Activated T-helper 1 cell treated with anti-CD3 and anti-CD28 coated beads, Interleukin-12 subunit alpha, Interleukin-12 subunit beta, Interleukin-2, Interleukin-4 antibody, amounts not matched to agents 30 ng/mL and 10 ng/mL and 1 ng/mL, durations not matched to agents 14 hours and 24 hours and 36 hours (primary cell): ENCODE data around the gene MAB21L3. TPM values are rescaled to one million over a fixed set of nuclear protein-coding genes. Genes with fewer than 3 reads are reported as not detected.

Experiments
- DNase-seq: peaks from one replicate; pipeline ENCODE4 v3.0.0; 2021; ENCODE audit warnings: low spot score
- H3K27ac Mint-ChIP-seq: one replicate; pipeline ENCODE4 v1.8.0; 2021; ENCODE audit warnings: mild to moderate bottlenecking, mixed read lengths
- H3K27me3 Mint-ChIP-seq: one replicate; pipeline ENCODE4 v1.8.0; 2022; ENCODE audit warnings: mild to moderate bottlenecking, moderate library complexity, mixed read lengths; ENCODE audit not compliant: insufficient read depth
- H3K36me3 Mint-ChIP-seq: one replicate; pipeline ENCODE4 v1.8.0; 2021; ENCODE audit warnings: low read depth, mixed read lengths
- H3K4me1 Mint-ChIP-seq: one replicate; pipeline ENCODE4 v1.8.0; 2021; ENCODE audit warnings: low read depth, mixed read lengths
- H3K4me3 Mint-ChIP-seq: one replicate; pipeline ENCODE4 v1.8.0; 2021; ENCODE audit warnings: mild to moderate bottlenecking, moderate library complexity, mixed read lengths
- H3K9me3 Mint-ChIP-seq: one replicate; pipeline ENCODE4 v1.8.0; 2021; ENCODE audit warnings: mixed read lengths
- intact Hi-C: fragments of 100-400 bp; cut with micrococcal nuclease; formaldehyde crosslinking; loops from one replicate; pipeline ENCODE4 v1.15.1; 2024
- total RNA-seq: library from RNA; stranded (reverse); gene quantifications from 2 replicates; pipeline ENCODE4 v1.2.3, GENCODE V29; 2022

Gene MAB21L3
- total RNA-seq, 1 donor from 2014 or later: not detected

DNA sequence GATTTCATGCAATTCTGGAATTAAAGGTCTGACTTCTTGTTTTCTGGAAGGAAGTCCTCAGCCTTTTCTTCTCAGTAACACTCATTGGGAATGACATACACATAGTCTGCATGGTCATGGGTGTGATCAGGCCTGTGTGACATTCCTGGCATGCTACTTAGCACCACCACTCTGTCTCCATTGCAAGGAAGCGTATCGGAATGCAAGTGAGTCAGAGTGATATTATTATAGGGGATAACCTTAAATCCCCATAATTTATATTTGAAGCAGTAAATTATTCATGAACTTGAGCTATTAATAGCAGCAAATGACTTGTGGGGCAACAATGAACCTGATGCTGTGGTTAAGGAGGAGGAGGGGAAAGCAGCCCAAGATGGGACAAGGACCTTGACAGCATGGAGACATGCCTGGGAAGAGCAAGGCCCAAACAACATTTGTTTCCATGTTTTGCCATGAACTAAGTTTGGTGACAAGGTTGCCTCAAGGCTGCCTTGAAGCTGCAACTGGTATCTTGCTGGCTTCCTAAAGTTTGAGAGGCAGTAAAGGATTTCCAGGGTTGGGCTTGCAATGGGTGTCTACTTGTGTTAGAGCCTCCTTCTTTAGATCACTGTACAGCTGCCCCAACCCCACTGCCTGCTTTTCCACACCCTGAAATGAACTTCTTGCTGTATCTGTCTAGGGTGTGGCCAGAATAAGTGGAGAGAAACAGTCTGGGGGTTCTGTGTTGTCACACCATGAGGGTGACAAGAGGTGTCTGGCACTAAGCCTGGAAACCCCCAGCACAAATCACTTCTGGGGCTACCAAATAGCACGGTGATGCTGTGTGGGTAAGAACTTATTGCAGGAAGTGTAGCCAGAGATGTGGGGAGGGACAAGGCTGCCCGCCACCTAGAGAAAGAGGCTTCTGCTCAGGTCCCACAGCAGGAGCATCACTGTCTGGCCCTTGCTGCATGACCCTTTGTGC lies 4.6 kb downstream of the MAB21L3 start:
- no peak overlapping the region for H3K27ac Mint-ChIP-seq
- H3K4me1 Mint-ChIP-seq: no peaks in the 10 kb centered on the region
- no peak for DNase-seq
- no peaks in the 10 kb centered on the region for H3K27me3 Mint-ChIP-seq
- no peaks in the 10 kb centered on the region for H3K36me3 Mint-ChIP-seq
- intact Hi-C loops: no loop called here
- H3K4me3 Mint-ChIP-seq: no peak overlapping the region
- no peaks in the 10 kb centered on the region for H3K9me3 Mint-ChIP-seq

DNA sequence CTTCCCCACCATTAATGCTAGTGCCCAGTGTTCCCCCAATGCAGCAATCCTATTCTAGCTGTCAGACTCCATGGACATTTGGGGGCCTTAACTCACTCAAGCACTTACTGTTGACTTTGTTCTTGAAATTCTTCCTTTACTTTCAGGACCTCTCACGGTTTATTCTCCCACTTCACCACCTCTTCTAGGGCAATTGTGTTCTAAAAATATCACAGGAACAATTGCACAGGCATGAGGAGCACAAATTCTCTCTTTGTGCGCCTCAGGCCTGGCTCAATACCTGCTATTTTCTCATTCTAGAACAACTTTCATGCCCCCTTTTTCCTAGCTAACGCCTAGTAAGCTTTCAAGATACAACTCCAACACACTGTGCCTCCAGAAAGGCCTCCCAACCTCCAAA lies 7.3 kb downstream of the MAB21L3 start:
- H3K27me3 Mint-ChIP-seq: peaks cover 4% of the 10 kb centered on the region
- intact Hi-C loops: no loop called here
- H3K36me3 Mint-ChIP-seq: no peaks in the 10 kb centered on the region
- DNase-seq: no peak
- no peaks in the 10 kb centered on the region for H3K4me1 Mint-ChIP-seq
- H3K4me3 Mint-ChIP-seq: no peak overlapping the region
- H3K9me3 Mint-ChIP-seq: no peaks in the 10 kb centered on the region
- H3K27ac Mint-ChIP-seq: no peak overlapping the region

DNA sequence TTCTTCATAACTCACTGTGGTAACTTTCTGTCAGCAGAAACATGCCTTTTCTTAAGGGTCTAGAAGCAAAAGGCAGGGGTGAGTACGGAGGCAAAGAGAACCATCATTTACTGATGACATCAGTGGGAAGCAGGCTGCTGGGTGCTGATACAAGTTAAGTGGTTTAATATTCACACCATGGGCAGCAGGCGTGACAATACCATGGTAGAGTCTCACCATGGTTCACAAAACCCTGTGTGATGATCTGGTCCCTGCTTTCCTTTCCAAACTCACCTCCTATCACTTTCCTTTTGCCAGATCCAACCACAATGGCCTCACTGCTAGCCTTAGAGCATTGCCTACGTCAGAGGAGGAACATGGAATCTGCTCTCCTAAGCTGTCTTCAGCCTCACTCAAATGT lies 8.7 kb downstream of the MAB21L3 start:
- no peak for DNase-seq
- intact Hi-C loops: no loop called here
- no peaks in the 10 kb centered on the region for H3K36me3 Mint-ChIP-seq
- H3K27me3 Mint-ChIP-seq: peaks cover 4% of the 10 kb centered on the region
- H3K4me1 Mint-ChIP-seq: no peaks in the 10 kb centered on the region
- no peaks in the 10 kb centered on the region for H3K9me3 Mint-ChIP-seq
- no peak overlapping the region for H3K27ac Mint-ChIP-seq
- no peak overlapping the region for H3K4me3 Mint-ChIP-seq

DNA sequence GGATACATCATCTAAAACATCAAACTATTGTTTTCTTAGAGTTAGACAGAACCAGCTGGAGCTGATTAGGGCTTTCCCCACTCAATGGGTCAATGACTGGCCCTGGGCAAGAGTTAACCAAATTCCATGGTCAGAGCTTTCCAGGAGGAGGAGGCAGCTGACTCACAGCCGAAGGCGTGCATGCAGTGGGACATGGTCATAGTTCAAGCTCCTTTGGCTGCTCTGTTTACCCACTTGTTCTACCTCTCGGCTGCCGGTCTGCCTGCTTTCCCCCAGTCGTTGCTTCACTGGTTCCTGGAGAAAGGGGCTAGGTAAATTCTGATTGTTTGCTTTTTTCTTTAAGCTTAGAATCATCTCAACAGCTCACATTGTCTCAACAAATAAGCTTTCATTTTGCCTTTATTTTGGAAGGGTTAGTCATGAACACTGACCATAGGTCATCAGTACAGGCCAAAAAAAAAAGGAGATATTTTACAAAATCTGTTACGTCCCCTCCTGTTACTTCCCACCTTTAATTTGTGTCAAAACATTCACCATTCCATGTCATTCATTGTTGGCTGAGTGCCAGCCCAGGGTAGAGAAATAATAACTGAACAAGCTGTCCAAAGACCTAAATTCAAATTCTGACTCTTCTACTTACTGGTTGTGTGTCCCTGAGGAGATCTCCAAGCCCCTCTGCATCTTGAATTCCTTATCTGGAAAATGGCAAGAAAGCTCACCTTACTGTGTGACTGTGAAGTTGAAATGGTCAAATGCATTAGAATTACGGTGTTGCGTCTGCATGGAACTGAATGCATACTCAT lies 12.0 kb downstream of the MAB21L3 start:
- H3K36me3 Mint-ChIP-seq: no peaks in the 10 kb centered on the region
- H3K4me1 Mint-ChIP-seq: peaks cover 12% of the 10 kb centered on the region
- no peak overlapping the region for H3K27ac Mint-ChIP-seq
- H3K9me3 Mint-ChIP-seq: no peaks in the 10 kb centered on the region
- no peak overlapping the region for H3K4me3 Mint-ChIP-seq
- intact Hi-C loops: no loop called here
- H3K27me3 Mint-ChIP-seq: peaks cover 14% of the 10 kb centered on the region
- no peak for DNase-seq

DNA sequence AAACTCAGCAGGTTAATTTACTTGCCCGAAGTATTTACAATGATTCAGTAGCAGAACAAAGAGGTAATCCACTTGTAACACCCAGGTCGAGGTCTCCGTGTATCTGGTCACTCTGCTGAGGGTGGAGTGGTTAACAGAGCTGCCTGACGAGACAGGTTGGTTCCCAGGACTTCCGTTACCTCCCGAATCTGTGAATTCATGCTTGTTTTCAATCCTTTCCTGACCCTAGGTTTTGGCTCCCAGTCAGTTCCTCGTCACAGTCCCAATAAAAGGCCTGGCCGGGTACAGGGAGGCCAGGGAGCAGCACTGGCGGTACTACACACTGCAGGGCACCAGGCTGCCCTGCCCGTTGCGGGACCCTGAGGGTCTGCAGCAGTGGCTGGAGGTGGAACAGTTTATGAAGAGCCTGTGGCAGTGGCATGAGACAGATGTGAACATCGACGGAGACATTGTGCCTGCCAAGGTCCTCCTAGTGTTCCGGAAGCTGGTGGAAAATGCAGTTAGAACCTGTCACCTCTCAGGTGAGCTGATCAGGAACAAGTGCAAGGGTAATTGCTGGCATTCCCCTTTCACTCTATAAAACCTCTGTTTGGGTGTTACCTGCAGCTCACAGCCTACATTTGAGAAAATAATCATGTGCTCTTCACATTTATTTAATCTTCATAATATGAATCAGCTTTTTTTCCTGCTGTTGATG lies 12.8 kb downstream of the MAB21L3 start:
- intact Hi-C loops: no loop called here
- H3K9me3 Mint-ChIP-seq: no peaks in the 10 kb centered on the region

DNA sequence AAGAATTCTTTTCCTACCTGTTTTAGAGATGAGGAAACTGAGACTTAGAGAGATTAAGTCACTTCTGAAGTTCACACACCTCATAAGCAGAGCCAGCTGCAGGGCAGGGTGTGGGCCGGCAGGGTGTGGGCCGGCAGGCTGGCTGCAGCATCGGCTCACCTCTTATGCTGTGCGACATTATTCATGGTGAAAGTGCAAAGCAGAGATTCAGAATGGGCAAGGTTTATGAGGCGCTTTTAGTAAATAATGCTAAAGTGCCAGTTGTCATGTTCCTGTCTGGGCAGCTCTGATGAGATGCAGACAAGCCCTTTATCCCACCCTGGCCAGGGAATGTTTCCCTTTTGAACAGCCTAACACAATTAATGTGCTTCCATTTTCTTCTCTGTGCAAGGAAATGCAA lies 14.6 kb downstream of the MAB21L3 start:
- no peaks in the 10 kb centered on the region for H3K36me3 Mint-ChIP-seq
- H3K27ac Mint-ChIP-seq: no peak overlapping the region
- H3K4me3 Mint-ChIP-seq: no peak overlapping the region
- intact Hi-C loops: loop anchor here (5.0 kb wide), 1 partner anchor 132 kb away; no protein-coding TSS in a partner anchor
- no peak for DNase-seq
- peaks cover 24% of the 10 kb centered on the region for H3K27me3 Mint-ChIP-seq
- H3K4me1 Mint-ChIP-seq: peaks cover 22% of the 10 kb centered on the region
- no peaks in the 10 kb centered on the region for H3K9me3 Mint-ChIP-seq

More for the DNA sequence above, 12.8 kb downstream of the MAB21L3 start:
- H3K4me3 Mint-ChIP-seq: no peak overlapping the region
- H3K27ac Mint-ChIP-seq: no peak overlapping the region
- H3K36me3 Mint-ChIP-seq: no peaks in the 10 kb centered on the region
- DNase-seq: no peak
- peaks cover 19% of the 10 kb centered on the region for H3K27me3 Mint-ChIP-seq
- peaks cover 20% of the 10 kb centered on the region for H3K4me1 Mint-ChIP-seq

DNA sequence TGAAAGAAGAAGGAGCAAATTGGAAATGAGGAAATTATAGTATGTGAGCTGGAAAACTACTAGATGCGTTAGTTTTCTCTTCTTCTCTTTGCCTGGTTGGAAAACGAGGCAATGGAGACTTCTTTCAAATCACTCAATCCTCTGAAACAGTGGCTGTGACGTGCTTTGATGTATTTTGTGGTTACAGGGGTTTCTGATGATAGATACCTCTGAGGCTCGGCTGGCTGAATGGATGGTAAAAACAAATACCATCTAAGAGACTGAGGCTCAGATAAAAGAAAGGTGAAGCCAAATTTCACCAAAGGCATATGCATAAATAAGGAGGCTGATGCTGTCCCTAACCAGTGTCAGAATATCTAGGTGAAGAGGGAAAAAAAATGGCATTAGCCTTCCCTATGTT lies 15.1 kb downstream of the MAB21L3 start:
- peaks cover 22% of the 10 kb centered on the region for H3K4me1 Mint-ChIP-seq
- no peaks in the 10 kb centered on the region for H3K9me3 Mint-ChIP-seq
- intact Hi-C loops: loop anchor here (5.0 kb wide), 1 partner anchor 131 kb away; no protein-coding TSS in a partner anchor
- no peaks in the 10 kb centered on the region for H3K36me3 Mint-ChIP-seq
- H3K4me3 Mint-ChIP-seq: no peak overlapping the region
- H3K27me3 Mint-ChIP-seq: peaks cover 22% of the 10 kb centered on the region
- no peak overlapping the region for H3K27ac Mint-ChIP-seq
- DNase-seq: no peak

DNA sequence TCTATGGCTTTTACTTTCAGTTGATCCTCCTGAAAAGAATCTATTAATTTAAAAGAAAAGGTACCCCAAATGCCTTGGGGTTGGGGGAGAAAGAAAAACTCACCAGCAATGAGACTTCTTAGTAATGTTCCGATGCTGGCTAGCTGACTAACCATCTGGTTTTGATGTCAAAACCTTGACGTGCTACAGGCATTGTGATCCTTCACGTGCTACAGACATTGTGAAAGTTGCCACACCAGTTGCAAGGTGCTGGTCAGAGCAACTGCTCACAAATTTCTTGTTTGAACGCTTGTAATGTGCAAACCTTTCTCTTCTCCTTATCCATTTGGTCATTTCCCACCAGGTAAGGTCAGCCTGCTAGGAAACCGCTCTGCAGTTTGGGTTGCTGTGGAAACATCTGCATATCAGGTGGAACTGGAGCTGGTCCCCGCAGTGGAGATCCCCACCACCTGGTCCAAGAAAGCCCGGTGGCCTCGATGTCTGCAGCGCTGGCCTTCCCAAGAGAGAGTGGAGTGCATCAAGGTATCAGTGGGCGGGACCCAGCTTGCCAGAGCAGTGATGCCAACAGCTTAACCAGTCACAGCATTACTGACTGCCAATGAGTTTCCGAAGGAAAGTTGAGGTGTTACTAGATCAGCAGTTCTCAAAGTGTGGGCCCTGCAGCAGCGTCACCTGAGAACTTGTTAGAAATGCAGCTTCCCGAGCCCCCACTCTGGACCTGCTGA lies 16.1 kb downstream of the MAB21L3 start:
- DNase-seq: no peak
- Mint-ChIP-seq H3K27me3 (peaks cover 22% of the 10 kb centered on the region), H3K4me1 (peaks cover 22% of the 10 kb centered on the region), H3K9me3 (no peaks in the 10 kb centered on the region), H3K4me3 (no peak overlapping the region), H3K36me3 (no peaks in the 10 kb centered on the region), H3K27ac (no peak overlapping the region)
- intact Hi-C loops: loop anchor here (5.0 kb wide), 1 partner anchor 130 kb away; no protein-coding TSS in a partner anchor

DNA sequence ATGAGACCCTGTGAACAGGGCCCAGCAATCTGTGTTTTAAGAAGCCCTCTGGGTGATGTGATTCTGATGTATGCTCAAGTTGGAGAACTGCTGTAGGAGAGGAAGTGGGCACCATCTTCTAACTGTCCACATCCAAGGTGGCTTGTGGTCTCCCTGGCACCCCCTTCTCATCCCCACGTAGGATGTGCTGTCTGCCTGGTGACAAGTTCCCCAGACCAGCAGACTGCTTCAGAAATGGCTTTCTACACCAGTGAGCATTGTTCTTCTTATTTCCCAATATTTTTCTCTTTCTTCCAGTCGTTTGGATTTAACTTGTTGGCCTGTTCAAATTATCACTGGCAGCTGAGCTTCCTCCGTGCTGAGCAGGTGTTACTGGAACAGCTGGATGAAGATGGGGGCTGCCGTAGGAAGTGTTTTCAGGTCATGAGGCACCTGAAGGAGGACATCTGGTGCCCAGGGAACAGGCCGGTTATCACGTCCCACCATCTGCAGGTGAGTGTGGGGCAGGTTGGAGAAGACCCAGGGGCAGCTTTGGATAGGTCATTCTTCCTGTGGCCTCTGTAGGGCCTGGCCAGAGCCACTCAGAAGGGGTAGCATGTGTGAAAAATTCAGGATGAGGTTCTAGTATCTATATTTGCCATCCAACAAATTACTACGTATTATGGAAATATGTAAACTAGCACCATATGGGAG lies 16.8 kb downstream of the MAB21L3 start:
- no peaks in the 10 kb centered on the region for H3K36me3 Mint-ChIP-seq
- peaks cover 22% of the 10 kb centered on the region for H3K27me3 Mint-ChIP-seq
- H3K27ac Mint-ChIP-seq: no peak overlapping the region
- intact Hi-C loops: loop anchor here (5.0 kb wide), 1 partner anchor 129 kb away; no protein-coding TSS in a partner anchor
- H3K4me1 Mint-ChIP-seq: peaks cover 22% of the 10 kb centered on the region
- no peak overlapping the region for H3K4me3 Mint-ChIP-seq
- no peak for DNase-seq
- H3K9me3 Mint-ChIP-seq: no peaks in the 10 kb centered on the region

DNA sequence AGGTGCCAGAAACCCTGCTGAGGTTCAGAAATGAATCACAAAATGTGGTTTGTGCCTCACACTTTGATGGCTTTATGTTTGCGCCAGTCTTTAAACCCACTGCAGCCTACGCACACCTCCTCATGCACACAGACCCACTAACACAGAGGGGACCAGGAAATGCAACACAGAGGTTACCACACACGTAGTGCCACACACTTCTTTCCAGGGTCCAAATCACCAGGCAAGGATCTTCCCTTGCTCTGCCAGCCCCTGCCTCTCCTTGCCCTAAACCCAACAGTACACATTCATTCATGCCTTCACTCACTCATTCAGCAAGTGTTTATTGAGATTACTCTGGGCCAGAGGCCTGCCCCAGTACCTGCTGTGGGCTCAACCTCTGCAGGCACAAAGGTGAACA lies 17.5 kb downstream of the MAB21L3 start:
- intact Hi-C loops: loop anchor here (5.0 kb wide), 1 partner anchor 129 kb away; no protein-coding TSS in a partner anchor
- peaks cover 22% of the 10 kb centered on the region for H3K4me1 Mint-ChIP-seq
- H3K36me3 Mint-ChIP-seq: no peaks in the 10 kb centered on the region
- H3K9me3 Mint-ChIP-seq: no peaks in the 10 kb centered on the region
- H3K4me3 Mint-ChIP-seq: no peak overlapping the region
- no peak for DNase-seq
- H3K27me3 Mint-ChIP-seq: peaks cover 20% of the 10 kb centered on the region
- no peak overlapping the region for H3K27ac Mint-ChIP-seq

DNA sequence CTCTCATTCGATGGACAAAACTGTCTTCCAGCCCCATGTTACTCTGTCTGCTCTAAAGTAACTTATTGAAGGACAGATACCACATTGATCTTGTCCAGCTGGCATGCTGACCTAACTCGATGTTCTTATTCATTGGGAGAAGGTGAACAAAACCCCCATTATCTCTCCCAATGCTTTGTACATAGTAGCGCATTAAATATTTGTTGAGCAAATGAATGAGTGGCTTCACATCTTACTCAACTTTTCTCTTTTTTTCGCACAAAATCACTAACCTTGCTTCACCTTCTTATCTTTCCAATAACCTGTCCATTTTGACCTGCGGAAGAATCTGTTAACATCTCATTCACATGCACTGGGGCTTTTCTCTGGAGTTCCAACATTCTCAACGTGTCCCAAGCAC lies 18.3 kb downstream of the MAB21L3 start:
- Mint-ChIP-seq H3K27ac (no peak overlapping the region), H3K36me3 (no peaks in the 10 kb centered on the region), H3K9me3 (no peaks in the 10 kb centered on the region)

More for the DNA sequence above, 18.3 kb downstream of the MAB21L3 start:
- H3K4me3 Mint-ChIP-seq: no peak overlapping the region
- intact Hi-C loops: loop anchor here (5.0 kb wide), 1 partner anchor 128 kb away; no protein-coding TSS in a partner anchor
- H3K27me3 Mint-ChIP-seq: peaks cover 22% of the 10 kb centered on the region
- H3K4me1 Mint-ChIP-seq: peaks cover 22% of the 10 kb centered on the region
- DNase-seq: no peak
